Endothelial cell of umbilical vein (primary cell): ENCODE results near the gene NUBP1.

Source experiments
- EZH2 ChIP-seq: IDR thresholded peaks from 2 replicates; pipeline ENCODE4 v1.6.1; 2012; ENCODE audit warnings: borderline replicate concordance, low read depth, mild to moderate bottlenecking, moderate library complexity, low read length, inconsistent platforms; ENCODE audit not compliant: severe bottlenecking
- JUN ChIP-seq: IDR thresholded peaks from 2 replicates; pipeline ENCODE4 v1.6.1; 2011; ENCODE audit warnings: borderline replicate concordance, low read depth; ENCODE audit not compliant: insufficient read length, insufficient read depth
- MYC ChIP-seq: IDR thresholded peaks from one replicate; pipeline ENCODE4 v1.6.1; 2011; ENCODE audit warnings: mild to moderate bottlenecking, low read depth, low read length
- POLR2A ChIP-seq: IDR thresholded peaks from 2 replicates; pipeline ENCODE4 v1.6.1; 2012; ENCODE audit warnings: low read depth, mild to moderate bottlenecking, control low read depth, low read length
- POLR2AphosphoS5 ChIP-seq: IDR thresholded peaks from 2 replicates; pipeline ENCODE4 v1.6.1; 2012; ENCODE audit warnings: low read depth, mild to moderate bottlenecking, control low read depth, low read length, moderate library complexity; ENCODE audit not compliant: insufficient read depth
- TF ChIP-seq, protein P1 (sequence below), 2 donors: IDR thresholded peaks; 1 replicate in 1 of 2; 2 replicates in 1 of 2; pipeline ENCODE4 v1.5.1; 2011; ENCODE audit warnings: low read length in 2 of 2, mild to moderate bottlenecking in 2 of 2, moderate library complexity in 2 of 2, control low read depth in 1 of 2, inconsistent platforms in 1 of 2, low read depth in 1 of 2; ENCODE audit not compliant: insufficient read depth in 1 of 2; ENCODE audit errors: extremely low read depth in 1 of 2

DNA sequence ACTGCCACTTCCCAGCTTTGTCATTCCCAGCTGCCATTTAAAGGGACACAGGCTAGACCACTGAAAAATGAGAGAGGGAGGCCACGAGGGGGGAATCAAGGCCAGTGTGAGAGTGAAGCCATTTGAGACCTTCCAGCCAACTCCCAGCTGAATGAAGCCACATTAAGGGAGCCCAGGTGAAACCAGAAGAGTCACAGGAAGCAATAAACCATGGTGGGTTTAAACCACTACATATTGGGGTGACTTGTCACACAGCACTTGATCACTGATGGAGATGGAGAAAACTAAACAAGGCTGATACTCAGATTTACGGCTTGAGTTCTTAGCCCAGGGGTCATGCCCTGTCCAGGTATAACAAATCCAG is 2.8 kb upstream of the NUBP1 start:
- TF ChIP-seq, protein P1, sequence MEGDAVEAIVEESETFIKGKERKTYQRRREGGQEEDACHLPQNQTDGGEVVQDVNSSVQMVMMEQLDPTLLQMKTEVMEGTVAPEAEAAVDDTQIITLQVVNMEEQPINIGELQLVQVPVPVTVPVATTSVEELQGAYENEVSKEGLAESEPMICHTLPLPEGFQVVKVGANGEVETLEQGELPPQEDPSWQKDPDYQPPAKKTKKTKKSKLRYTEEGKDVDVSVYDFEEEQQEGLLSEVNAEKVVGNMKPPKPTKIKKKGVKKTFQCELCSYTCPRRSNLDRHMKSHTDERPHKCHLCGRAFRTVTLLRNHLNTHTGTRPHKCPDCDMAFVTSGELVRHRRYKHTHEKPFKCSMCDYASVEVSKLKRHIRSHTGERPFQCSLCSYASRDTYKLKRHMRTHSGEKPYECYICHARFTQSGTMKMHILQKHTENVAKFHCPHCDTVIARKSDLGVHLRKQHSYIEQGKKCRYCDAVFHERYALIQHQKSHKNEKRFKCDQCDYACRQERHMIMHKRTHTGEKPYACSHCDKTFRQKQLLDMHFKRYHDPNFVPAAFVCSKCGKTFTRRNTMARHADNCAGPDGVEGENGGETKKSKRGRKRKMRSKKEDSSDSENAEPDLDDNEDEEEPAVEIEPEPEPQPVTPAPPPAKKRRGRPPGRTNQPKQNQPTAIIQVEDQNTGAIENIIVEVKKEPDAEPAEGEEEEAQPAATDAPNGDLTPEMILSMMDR (IDR thresholded peaks at IDR 0.05; ENCODE audit: extremely low read depth in 1 of 2, insufficient read depth in 1 of 2, low read depth in 1 of 2, low read length in 2 of 2) = no peak
- TF ChIP-seq POLR2A (no peak), MYC (no peak), POLR2AphosphoS5 (no peak), JUN (no peak), EZH2 (no peak)
